Gastroesophageal sphincter (tissue), 4 donors: ENCODE results near the gene NPR1. TPM values are rescaled to one million over a fixed set of nuclear protein-coding genes. Genes with fewer than 3 reads are reported as not detected.

ENCODE experiments used
- ATAC-seq: fragments of 150-250 bp; one replicate; pipeline ENCODE4 v1.9.1; 2016; ENCODE audit warnings: mild to moderate bottlenecking, moderate library complexity
- H3K27ac ChIP-seq, 4 donors: fragments of 200-600 bp; sonication (generic) in 3 of 4; 1 replicate in 3 of 4; 2 replicates in 1 of 4; pipeline ENCODE4 v1.5.1; 2016 to 2019
- H3K27me3 ChIP-seq: fragments of 200-600 bp; sonication (generic); one replicate; pipeline ENCODE4 v1.5.1; 2019
- H3K36me3 ChIP-seq, 2 donors: fragments of 200-600 bp; sonication (generic); one replicate each; pipeline ENCODE4 v1.5.1; 2019; ENCODE audit warnings: control low read depth in 1 of 2
- H3K4me1 ChIP-seq, 3 donors: fragments of 200-600 bp; sonication (generic); 1 replicate in 2 of 3; 2 replicates in 1 of 3; pipeline ENCODE4 v1.5.1; 2016 to 2019; ENCODE audit warnings: control low read depth in 2 of 3
- H3K4me3 ChIP-seq, 2 donors: fragments of 200-600 bp; sonication (generic); one replicate each; pipeline ENCODE4 v1.5.1; 2019; ENCODE audit warnings: mild to moderate bottlenecking in 1 of 2, moderate library complexity in 1 of 2
- H3K9me3 ChIP-seq, 3 donors: fragments of 200-600 bp; sonication (generic); one replicate each; pipeline ENCODE4 v1.5.1; 2017 to 2019; ENCODE audit warnings: control low read depth in 2 of 3
- EP300 ChIP-seq: sonication (generic); formaldehyde crosslinking; IDR thresholded peaks from one replicate; pipeline ENCODE4 v1.6.1; 2017; ENCODE audit warnings: antibody characterized with exemption, mild to moderate bottlenecking
- POLR2A ChIP-seq, 2 donors: fragments of 450-650 bp; IDR thresholded peaks; one replicate each; pipeline ENCODE4 v1.6.1; 2017; ENCODE audit warnings: antibody characterized with exemption in 2 of 2, mild to moderate bottlenecking in 2 of 2, moderate library complexity in 1 of 2
- POLR2AphosphoS5 ChIP-seq: sonication (generic); formaldehyde crosslinking; IDR thresholded peaks from one replicate; pipeline ENCODE4 v1.6.1; 2017; ENCODE audit warnings: antibody characterized with exemption
- WGBS, 2 donors: methylation state at CpG; one replicate each; pipeline ENCODE4 v1.1.5; 2018; ENCODE audit warnings: low coverage in 1 of 2; 5-methylcytosine and 5-hydroxymethylcytosine counted together
- total RNA-seq, 4 donors: library from RNA; depleted of rRNA; stranded (reverse); fragments of >200 nt; gene quantifications; one replicate each; pipeline ENCODE4 v1.1.0, GENCODE V29; 2016
- TF ChIP-seq, protein P1 (sequence below), 4 experiments: fragments of 200-600 bp in 2 of 4; fragments of 450-650 bp in 2 of 4; sonication (generic) in 1 of 4; IDR thresholded peaks; one replicate each; pipeline ENCODE4 v1.5.1; 2017 to 2019; ENCODE audit warnings: antibody characterized with exemption in 4 of 4, mild to moderate bottlenecking in 2 of 4, moderate library complexity in 2 of 4

NPR1 gene
- total RNA-seq, 4 donors from 2014 or later = 36.7 to 57.0 (median 46.7) TPM

DNA sequence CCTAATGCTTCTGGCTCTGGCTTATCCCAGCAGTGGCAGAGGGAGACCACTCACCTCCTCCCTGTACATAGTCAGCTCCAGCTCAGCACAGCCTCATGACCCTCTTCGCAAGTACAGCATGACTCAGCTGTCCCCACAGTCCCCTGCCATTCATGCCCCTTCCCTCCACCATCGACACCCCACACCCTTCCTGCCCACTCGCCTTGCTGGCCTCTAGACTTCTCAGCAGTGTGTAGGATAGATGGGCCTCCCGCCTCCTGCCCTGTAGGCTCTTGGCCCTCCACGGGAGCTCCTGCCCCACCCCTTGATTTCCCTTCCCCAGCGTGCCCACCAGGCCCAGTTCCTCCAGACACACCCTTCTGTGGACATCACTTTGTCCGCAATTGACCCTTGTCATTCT lies 9.8 kb downstream of the NPR1 start:
- TF ChIP-seq EP300 (no peak), POLR2A (IDR thresholded peaks at IDR 0.05) (no peak), POLR2AphosphoS5 (no peak)
- TF ChIP-seq, protein P1, sequence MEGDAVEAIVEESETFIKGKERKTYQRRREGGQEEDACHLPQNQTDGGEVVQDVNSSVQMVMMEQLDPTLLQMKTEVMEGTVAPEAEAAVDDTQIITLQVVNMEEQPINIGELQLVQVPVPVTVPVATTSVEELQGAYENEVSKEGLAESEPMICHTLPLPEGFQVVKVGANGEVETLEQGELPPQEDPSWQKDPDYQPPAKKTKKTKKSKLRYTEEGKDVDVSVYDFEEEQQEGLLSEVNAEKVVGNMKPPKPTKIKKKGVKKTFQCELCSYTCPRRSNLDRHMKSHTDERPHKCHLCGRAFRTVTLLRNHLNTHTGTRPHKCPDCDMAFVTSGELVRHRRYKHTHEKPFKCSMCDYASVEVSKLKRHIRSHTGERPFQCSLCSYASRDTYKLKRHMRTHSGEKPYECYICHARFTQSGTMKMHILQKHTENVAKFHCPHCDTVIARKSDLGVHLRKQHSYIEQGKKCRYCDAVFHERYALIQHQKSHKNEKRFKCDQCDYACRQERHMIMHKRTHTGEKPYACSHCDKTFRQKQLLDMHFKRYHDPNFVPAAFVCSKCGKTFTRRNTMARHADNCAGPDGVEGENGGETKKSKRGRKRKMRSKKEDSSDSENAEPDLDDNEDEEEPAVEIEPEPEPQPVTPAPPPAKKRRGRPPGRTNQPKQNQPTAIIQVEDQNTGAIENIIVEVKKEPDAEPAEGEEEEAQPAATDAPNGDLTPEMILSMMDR (IDR thresholded peaks at IDR 0.05) = no peak
- ATAC-seq = no peak
- no peaks in the 10 kb centered on the region for H3K27me3 ChIP-seq
- H3K27ac ChIP-seq = no peak overlapping the region
- WGBS, 2 donors = 81 to 84% methylated on average over 5 to 7 of the region's 7 CpGs
- no peak overlapping the region for H3K4me3 ChIP-seq
- H3K9me3 ChIP-seq = no peaks in the 10 kb centered on the region
- peaks cover 0 to 49% of the 10 kb centered on the region in 2 donors for H3K36me3 ChIP-seq
- no peaks in the 10 kb centered on the region for H3K4me1 ChIP-seq

DNA sequence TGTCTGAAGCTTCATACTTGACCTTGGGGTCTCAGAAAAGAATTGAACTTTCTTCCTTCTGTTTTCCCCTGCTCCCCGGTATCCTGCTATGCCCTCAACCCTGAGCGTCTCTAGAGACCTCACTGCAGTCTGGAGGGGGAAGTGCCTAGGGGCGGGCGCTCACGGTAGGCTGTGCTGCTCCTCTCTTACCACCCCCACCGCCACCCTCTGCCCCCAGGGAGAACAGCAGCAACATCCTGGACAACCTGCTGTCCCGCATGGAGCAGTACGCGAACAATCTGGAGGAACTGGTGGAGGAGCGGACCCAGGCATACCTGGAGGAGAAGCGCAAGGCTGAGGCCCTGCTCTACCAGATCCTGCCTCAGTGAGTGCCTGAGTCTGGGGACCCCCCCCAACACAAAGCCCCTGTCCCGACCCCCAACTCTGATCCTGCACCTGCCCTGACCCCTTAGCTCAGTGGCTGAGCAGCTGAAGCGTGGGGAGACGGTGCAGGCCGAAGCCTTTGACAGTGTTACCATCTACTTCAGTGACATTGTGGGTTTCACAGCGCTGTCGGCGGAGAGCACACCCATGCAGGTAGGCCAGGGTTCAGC lies 10.3 kb downstream of the NPR1 start:
- H3K4me3 ChIP-seq = no peak overlapping the region
- H3K36me3 ChIP-seq = peaks cover 0 to 45% of the 10 kb centered on the region in 2 donors
- no peak for TF ChIP-seq EP300
- no peak for TF ChIP-seq POLR2AphosphoS5
- TF ChIP-seq, protein P1 (IDR thresholded peaks at IDR 0.05) = no peak
- no peak for TF ChIP-seq POLR2A (IDR thresholded peaks at IDR 0.05)
- H3K27ac ChIP-seq = no peak overlapping the region
- no peaks in the 10 kb centered on the region for H3K9me3 ChIP-seq
- H3K4me1 ChIP-seq = no peaks in the 10 kb centered on the region
- ATAC-seq = no peak
- 88 to 100% methylated on average over 1 to 8 of the region's 18 CpGs for WGBS, 2 donors
- no peaks in the 10 kb centered on the region for H3K27me3 ChIP-seq

DNA sequence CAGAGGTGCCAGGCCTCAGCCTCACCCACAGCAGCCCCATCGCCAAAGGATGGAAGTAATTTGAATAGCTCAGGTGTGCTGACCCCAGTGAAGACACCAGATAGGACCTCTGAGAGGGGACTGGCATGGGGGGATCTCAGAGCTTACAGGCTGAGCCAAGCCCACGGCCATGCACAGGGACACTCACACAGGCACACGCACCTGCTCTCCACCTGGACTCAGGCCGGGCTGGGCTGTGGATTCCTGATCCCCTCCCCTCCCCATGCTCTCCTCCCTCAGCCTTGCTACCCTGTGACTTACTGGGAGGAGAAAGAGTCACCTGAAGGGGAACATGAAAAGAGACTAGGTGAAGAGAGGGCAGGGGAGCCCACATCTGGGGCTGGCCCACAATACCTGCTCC lies 15.0 kb downstream of the NPR1 start:
- TF ChIP-seq POLR2AphosphoS5 (no peak), EP300 (no peak), POLR2A (IDR thresholded peaks at IDR 0.05) (no peak)
- TF ChIP-seq, protein P1 (IDR thresholded peaks at IDR 0.05) = no peak
- H3K4me3 ChIP-seq = no peak overlapping the region
- WGBS, 2 donors = no CpG with 5 or more reads among the region's 4 CpGs
- H3K27ac ChIP-seq = no peak overlapping the region
- no peaks in the 10 kb centered on the region for H3K9me3 ChIP-seq
- peaks cover 0 to 19% (median 16%) of the 10 kb centered on the region in 3 donors for H3K4me1 ChIP-seq
- H3K27me3 ChIP-seq = no peaks in the 10 kb centered on the region
- H3K36me3 ChIP-seq = peaks cover 0 to 17% of the 10 kb centered on the region in 2 donors
- no peak for ATAC-seq

DNA sequence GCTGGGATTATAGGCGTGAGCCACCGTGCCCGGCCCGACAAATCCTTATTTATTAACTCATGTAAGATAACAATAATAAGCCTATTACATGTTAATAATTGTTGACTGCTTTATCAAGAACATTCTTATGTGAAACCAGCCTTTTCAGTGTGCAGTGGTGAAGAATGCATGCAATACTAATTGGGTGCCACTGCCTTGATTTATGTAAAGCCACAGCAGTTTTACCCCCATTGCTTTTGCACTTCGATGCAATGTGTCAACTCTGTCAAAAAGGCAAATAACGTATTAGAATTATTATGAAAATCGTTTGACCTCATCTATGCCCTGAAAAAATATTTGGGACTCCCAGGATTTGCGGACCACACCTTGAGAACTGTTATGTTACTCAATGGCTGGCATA lies 18.3 kb downstream of the NPR1 start:
- no peak for ATAC-seq
- no peak overlapping the region for H3K4me3 ChIP-seq
- H3K4me1 ChIP-seq = peaks cover 0 to 36% (median 22%) of the 10 kb centered on the region in 3 donors
- H3K27ac ChIP-seq = peak overlapping the region in 3 of 4 donors; percentile 91 to 97 (median 92)
- TF ChIP-seq POLR2A (IDR thresholded peaks at IDR 0.05) (no peak), POLR2AphosphoS5 (no peak), EP300 (no peak)
- TF ChIP-seq, protein P1 (IDR thresholded peaks at IDR 0.05) = no peak
- WGBS, 2 donors = 79 to 81% methylated on average over 5 to 8 of the region's 8 CpGs
- H3K9me3 ChIP-seq = no peaks in the 10 kb centered on the region
- no peaks in the 10 kb centered on the region for H3K36me3 ChIP-seq
- H3K27me3 ChIP-seq = no peaks in the 10 kb centered on the region
